Fibroblast of the aortic adventitia (primary cell): ENCODE results near the gene CLASP1. TPM values are rescaled to one million over a fixed set of nuclear protein-coding genes. Genes with fewer than 3 reads are reported as not detected.

ENCODE experiments used
- DNase-seq: peaks from one replicate; pipeline ENCODE4 v3.0.0-alpha.2; 2010; ENCODE audit warnings: low read depth
- H3K4me3 ChIP-seq: 2 replicates; pipeline ENCODE4 v1.5.1; 2011; ENCODE audit warnings: low read depth, mild to moderate bottlenecking, control low read depth, low read length, moderate library complexity
- CTCF ChIP-seq: IDR thresholded peaks from 2 replicates; pipeline ENCODE4 v1.5.1; 2011; ENCODE audit warnings: mild to moderate bottlenecking, low read length, control low read depth, inconsistent platforms; ENCODE audit not compliant: insufficient read depth
- total RNA-seq: library from RNA; depleted of rRNA; stranded (reverse); fragments of >200 nt; gene quantifications from 2 replicates; pipeline ENCODE4 v1.2.3, GENCODE V29; 2012; ENCODE audit warnings: low replicate concordance

Gene CLASP1
- total RNA-seq, 1 donor: 45.6 TPM

GRCh38 chr2:121638333-121638732 lies 10.9 kb downstream of the CLASP1 start:
- H3K4me3 ChIP-seq: no peak overlapping the region
- no peak for TF ChIP-seq CTCF
- peak; percentile 45 for DNase-seq

GRCh38 chr2:121635371-121635770 lies 13.9 kb downstream of the CLASP1 start:
- no peak overlapping the region for H3K4me3 ChIP-seq
- peak; percentile 26 for DNase-seq
- TF ChIP-seq CTCF: no peak

- no peak for TF ChIP-seq CTCF
- peak; percentile 36 for DNase-seq
- H3K4me3 ChIP-seq: no peak overlapping the region
These were observed 14.6 kb downstream of the CLASP1 start for GRCh38 chr2:121634354-121635307.

GRCh38 chr2:121633463-121633862 lies 15.8 kb downstream of the CLASP1 start:
- no peak for TF ChIP-seq CTCF
- no peak overlapping the region for H3K4me3 ChIP-seq
- DNase-seq: no peak

- no peak overlapping the region for H3K4me3 ChIP-seq
- TF ChIP-seq CTCF: no peak
- no peak for DNase-seq
These were observed 21.7 kb downstream of the CLASP1 start for GRCh38 chr2:121627525-121628050.

DNA sequence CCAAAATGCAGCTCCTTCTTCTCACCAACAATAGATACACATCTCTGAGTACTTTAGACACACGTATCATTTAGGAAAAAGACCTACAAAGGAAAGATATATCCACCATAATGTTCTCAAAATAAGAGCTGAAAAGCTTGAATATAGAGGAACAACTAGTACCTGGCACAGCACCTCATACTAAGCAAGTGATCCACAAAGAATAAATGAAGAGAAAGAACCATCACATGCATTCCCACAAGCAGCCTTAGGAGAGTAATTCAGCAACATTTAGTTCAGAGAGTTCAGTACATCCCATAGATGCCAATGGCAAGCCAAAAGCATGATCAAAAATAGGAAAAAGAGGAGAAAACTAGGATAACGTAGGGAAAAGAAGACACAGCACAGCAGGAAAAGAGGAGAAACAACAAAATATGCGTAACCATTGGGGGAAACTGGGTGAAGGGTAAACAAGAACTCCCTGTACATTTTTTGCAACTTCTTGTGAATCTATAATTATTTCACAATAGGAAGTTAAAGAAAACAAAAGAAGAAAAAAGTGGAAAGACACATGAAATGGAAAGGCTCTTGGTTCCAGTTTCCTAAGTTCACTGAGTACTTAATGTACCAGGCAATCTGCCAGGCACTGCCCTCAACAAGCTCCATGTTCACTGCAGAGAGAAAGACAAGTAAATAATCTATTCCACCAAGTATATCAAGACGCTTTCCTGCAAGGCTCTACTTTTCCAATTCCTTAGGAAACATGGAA lies 22.3 kb downstream of the CLASP1 start:
- DNase-seq: peak; percentile 44
- no peak for TF ChIP-seq CTCF
- H3K4me3 ChIP-seq: no peak overlapping the region
